HG02642 (cell line): ENCODE results near the gene B4GALNT2.
"Not testable (repeated sequence)": the region's sequence is repeated elsewhere in the genome, so short reads cannot be mapped to it uniquely, and the experiment has no call there.

Source experiments
- ATAC-seq: cut with Tn5 transposase; IDR thresholded peaks from one replicate; pipeline ENCODE4 v1.9.1; 2021; ENCODE audit warnings: mild to moderate bottlenecking; ENCODE audit not compliant: unreplicated experiment, poor library complexity

The B4GALNT2 gene

GRCh38 chr17:49132699-49133364 is at the start of gene B4GALNT2:
B4GALNT2 (plus strand) TSS chr17:49132769; CDS start chr17:49132793, 24 bp downstream.
- ATAC-seq: no peak

- ATAC-seq: not testable (repeated sequence)
Observed at GRCh38 chr17:49085046-49085445, 47.5 kb upstream of the B4GALNT2 start.

GRCh38 chr17:49085565-49086315 is 46.8 kb upstream of the B4GALNT2 start:
- no peak for ATAC-seq

- ATAC-seq: no peak
Observed at GRCh38 chr17:49086316-49086605, 46.3 kb upstream of the B4GALNT2 start.

GRCh38 chr17:49086649-49087048 is 45.9 kb upstream of the B4GALNT2 start:
- no peak for ATAC-seq

- ATAC-seq: no peak
Observed at GRCh38 chr17:49089094-49089493, 43.5 kb upstream of the B4GALNT2 start.

- ATAC-seq: no peak
Observed at GRCh38 chr17:49090878-49091594, 41.5 kb upstream of the B4GALNT2 start.

GRCh38 chr17:49093131-49093530 is 39.4 kb upstream of the B4GALNT2 start:
- ATAC-seq: no peak

- ATAC-seq: no peak
Observed at GRCh38 chr17:49100601-49101000, 32.0 kb upstream of the B4GALNT2 start.

GRCh38 chr17:49101054-49101534 is 31.5 kb upstream of the B4GALNT2 start:
- no peak for ATAC-seq

GRCh38 chr17:49103360-49103759 is 29.2 kb upstream of the B4GALNT2 start:
- ATAC-seq: not testable (repeated sequence)

- no peak for ATAC-seq
Observed at GRCh38 chr17:49104511-49105074, 28.0 kb upstream of the B4GALNT2 start.

GRCh38 chr17:49106321-49107210 is 26.0 kb upstream of the B4GALNT2 start:
- no peak for ATAC-seq

- no peak for ATAC-seq
Observed at GRCh38 chr17:49107211-49107557, 25.4 kb upstream of the B4GALNT2 start.

- ATAC-seq: no peak
Observed at GRCh38 chr17:49108318-49108717, 24.3 kb upstream of the B4GALNT2 start.

GRCh38 chr17:49110509-49110908 is 22.1 kb upstream of the B4GALNT2 start:
- no peak for ATAC-seq

GRCh38 chr17:49111934-49112333 is 20.6 kb upstream of the B4GALNT2 start:
- no peak for ATAC-seq

GRCh38 chr17:49112936-49113335 is 19.6 kb upstream of the B4GALNT2 start:
- ATAC-seq: no peak

- ATAC-seq: no peak
Observed at GRCh38 chr17:49114703-49115102, 17.9 kb upstream of the B4GALNT2 start.
